GM18526 (cell line): Measurements from ENCODE around the gene PRRC1.

Experiments
- POLR2A ChIP-seq: IDR thresholded peaks from 3 replicates; pipeline ENCODE4 v1.6.1; 2011; ENCODE audit not compliant: insufficient read length; ENCODE audit errors: extremely low read depth

The PRRC1 gene

DNA sequence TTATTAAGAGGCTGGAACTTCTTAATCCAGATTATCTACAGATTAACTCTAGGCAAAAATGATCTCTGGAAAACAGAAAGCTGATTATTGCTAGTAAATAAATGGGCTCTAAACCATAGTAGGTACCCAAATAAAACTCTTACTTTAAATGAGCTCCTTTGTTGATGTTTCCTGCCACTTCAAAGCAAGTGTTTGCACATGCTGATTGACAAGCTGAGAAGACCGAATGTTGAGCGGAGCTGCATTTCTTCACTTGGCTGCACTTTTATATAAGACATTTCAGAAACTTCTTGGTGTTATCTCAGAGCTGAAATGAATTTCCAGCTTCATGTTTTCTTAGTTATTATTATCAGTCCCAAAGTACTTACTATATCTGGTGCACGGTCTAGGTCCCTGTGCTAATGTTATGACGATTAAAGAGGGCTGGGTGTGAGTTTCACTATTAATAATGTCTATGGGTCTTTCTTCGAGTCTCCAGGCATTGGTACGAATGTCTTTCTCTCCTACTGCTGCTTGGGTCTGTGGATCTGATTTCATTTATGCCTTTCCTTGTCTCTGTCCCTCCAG is 72.8 kb downstream of the PRRC1 start:
- TF ChIP-seq POLR2A = no peak

DNA sequence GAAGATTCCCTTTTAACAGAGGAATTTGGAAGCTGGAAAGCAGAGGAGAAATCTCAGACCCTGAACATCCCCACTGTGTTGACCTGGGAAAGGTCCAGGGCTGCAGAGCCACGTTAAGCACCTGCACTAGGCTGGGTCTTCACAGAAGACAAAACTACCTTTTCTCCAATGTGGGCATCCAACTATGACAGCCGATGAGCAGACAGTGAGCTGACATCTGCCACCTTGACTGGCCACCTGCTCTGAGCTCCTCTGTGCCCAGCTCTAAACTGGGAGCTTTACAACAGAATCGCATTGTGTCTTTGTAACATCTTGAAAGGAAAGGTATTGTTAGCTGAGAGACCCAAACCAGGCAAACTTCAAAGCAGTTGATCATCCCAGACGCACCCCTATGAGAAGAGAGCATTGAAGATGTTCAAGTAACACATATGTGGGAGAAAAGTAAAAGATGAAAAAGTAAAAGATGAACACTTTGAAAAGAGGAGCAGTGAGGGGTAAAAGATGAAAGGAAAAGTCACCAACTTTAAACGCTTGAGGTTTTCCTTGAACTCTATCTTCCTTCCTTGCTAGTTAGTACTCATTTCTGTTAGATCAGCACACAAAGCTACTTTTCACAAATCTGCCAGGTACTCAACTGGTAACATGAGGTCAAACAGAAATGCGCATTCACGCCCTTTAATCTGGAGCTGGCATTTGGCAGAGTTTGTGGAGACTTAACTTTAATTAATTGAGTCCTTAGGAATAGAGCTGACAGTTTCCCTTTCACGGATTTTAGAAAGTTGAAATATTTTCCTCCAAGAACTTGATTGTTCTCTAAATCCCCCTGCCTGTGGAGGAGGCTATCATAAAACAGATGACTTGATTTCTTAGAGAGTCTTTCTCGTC is 78.3 kb downstream of the PRRC1 start:
- no peak for TF ChIP-seq POLR2A

DNA sequence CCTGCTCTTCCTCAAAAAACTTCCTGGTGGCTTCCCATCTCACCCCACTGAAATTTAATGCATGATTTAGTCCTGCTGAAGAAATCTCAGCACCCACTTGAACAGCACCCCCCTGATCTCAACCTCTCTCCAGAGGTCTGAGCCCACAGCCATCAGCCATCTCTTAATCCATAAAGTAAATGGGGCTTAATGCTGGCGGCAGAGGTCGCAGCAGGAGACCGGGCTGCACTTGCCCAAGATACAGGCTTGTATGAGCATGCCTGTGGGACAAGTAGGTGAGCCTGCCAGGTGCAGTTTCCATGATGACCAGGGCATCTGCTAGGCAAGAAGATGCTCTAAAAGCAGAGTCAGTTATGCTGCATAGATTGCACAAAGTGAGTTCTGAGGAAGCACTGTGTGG is 79.1 kb downstream of the PRRC1 start:
- TF ChIP-seq POLR2A = no peak

DNA sequence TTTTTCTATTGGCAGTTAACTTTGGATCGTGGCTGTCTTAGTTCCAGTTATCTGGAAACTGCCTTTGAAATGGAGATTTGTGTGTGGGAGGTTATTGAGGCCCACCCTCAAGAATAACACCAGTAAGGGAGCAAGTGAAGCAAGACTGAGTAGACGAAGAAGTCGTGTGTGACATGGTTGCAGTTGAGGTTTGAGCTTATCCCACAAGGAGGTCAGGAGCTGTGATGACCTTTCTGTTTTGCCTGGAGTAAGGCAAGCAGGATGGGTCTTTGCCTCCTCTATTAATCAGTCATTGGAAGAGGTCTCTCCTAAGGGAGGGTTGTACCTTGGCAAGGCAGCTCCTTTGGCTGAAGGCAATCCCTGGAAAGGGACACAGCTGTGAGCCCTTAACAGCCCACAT is 81.9 kb downstream of the PRRC1 start:
- TF ChIP-seq POLR2A = no peak

DNA sequence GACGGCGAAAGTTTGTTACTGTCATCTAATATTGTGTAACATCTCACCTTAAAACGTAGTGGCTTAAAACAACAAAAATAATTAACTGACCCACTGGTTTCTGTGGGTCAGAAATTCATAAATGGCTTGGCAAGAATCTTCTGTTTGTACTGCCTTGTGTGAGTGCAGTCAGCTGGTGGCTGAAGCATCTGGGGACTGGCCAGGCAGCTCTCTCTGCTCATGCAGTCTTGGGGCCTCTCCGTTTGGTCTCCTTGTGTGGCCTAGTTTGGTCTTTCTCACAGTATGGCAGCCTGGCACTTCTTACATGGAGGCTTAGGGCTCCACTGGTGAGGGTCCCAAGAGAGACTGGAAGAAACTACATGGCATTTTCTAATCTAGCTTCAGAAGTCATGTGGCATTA is 82.4 kb downstream of the PRRC1 start:
- no peak for TF ChIP-seq POLR2A

DNA sequence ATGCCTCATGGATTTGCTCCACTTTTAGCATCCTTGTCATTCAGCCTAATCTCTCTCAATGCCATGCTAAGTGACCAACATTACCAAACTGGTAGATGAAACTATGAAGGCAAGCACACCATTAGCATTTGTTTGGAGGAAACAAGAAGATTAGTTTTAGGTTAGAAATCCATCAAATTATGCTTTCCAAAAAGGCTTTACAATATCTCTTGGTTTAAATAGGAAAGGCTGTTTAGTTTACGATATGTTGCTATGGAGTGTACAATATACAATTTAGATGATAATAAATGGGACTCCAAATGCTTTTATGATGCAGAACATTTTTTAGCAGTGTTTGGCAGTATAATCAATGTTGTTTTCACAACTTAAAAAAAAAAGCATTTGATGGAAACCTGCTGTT is 83.7 kb downstream of the PRRC1 start:
- TF ChIP-seq POLR2A = no peak

DNA sequence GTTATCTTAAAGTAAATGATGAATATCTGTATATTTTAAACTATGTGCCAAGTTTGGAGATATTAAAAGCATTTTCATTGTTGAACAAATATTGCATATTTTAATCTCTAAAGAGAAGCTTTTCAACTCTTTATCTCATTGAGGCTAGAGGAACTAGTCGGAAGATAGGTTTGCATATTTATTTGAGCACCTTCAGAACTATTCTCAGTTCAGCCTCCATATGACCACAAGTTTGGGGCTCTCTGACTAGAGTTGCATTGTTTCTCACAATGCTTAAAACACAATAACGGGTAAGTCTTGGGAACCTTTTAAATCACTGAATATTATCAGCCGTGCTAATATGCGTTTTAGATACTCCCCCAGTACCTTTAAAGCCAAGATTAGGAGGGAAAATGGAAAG is 84.2 kb downstream of the PRRC1 start:
- no peak for TF ChIP-seq POLR2A

DNA sequence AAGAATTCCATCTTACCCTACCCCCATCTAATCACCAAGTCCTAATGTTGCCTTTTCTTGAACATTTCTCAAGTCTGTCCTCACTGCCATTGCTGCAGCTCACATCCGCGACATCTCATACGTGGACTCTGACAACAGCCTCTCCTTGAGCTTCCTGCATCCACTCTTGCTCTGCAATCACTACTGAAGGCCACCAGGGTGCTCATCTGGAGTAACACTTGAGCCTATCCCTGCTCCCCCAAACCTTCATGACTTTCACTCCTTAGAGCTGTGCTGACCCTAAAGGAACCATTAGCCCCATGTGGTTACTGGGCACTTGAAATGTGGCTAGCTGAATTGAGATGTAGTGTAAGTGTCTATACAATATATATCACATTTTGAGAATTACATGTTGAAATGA is 85.0 kb downstream of the PRRC1 start:
- TF ChIP-seq POLR2A = no peak

DNA sequence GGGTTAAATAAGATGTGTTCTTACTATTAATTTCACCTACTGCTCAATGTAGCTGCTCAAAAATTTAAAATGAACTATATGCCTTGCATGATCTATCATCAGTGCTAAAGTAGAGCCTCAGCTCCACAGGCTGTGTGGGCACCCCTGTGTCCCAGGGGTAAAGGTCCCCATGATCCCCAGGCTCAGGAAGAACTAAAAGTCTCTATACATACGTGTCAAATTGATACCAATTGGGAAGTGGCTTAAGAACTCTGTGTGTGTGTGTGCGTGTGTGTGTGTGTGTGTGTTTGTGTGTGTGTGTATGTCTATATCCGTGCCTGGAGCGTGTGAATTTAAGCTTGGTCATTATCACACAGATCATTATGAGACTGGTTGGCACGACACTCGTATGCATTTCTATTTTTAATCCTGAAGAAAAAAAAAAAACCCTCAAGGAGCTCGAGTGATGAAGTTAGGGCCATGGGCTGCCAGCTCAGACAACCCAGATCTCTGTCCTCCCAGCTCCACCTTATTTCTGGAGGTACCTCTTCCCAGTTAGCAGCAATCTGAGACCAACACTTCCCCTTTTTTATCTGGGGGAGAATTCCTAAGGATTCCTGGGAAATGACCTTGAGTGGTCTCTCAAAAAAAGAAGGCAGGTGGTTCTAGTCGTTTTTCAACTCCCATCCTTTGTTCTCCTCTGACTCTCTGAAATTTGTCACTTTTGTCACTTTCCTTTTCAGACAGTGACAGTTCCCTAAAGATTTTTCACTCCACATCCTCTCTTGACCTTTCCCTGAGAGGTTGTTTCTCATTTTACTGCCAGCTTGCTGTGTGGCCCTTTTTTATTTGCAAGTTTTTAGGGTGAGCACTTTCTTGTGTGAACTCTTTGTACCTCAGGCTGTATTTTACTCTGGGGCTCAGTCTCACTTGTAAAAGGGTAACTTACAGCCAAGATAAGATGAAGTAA is 85.7 kb downstream of the PRRC1 start:
- TF ChIP-seq POLR2A = no peak
